Fibroblast of lung (primary cell): ENCODE data around the gene MCRS1. TPM values are rescaled to one million over a fixed set of nuclear protein-coding genes. Genes with fewer than 3 reads are reported as not detected.
A peak's percentile ranks its signal among the peaks of the same experiment; 100 is the strongest.

Source experiments
- DNase-seq, 2 donors: peaks; one replicate each; pipeline versions ENCODE4 v3.0.0 to v3.0.0-alpha.2; 2010; ENCODE audit warnings: low read depth in 2 of 2
- H2AFZ ChIP-seq: 2 replicates; pipeline ENCODE4 v1.5.1; 2012; ENCODE audit warnings: low read length, control low read depth, inconsistent platforms
- H3K27ac ChIP-seq: 2 replicates; pipeline ENCODE4 v1.5.1; 2011; ENCODE audit warnings: low read length, control low read depth; ENCODE audit not compliant: insufficient read depth
- H3K27me3 ChIP-seq: 2 replicates; pipeline ENCODE4 v1.5.1; 2011; ENCODE audit warnings: mild to moderate bottlenecking, low read length; ENCODE audit not compliant: control insufficient read depth, insufficient read depth
- H3K36me3 ChIP-seq: 2 replicates; pipeline ENCODE4 v1.5.1; 2011; ENCODE audit warnings: low read length; ENCODE audit not compliant: control insufficient read depth, insufficient read depth
- H3K4me1 ChIP-seq: 2 replicates; pipeline ENCODE4 v1.5.1; 2011; ENCODE audit warnings: low read length; ENCODE audit not compliant: control insufficient read depth, insufficient read depth; ENCODE audit errors: extremely low read depth
- H3K4me2 ChIP-seq: 2 replicates; pipeline ENCODE4 v1.5.1; 2011; ENCODE audit warnings: low read length, control low read depth; ENCODE audit not compliant: insufficient read depth; ENCODE audit errors: extremely low read depth
- H3K4me3 ChIP-seq, 4 experiments: fragments of 200-600 bp in 1 of 4; sonication (generic) in 1 of 4; replicated peaks in 1 of 4; 2 replicates each; pipeline ENCODE4 v1.5.1; 2011 to 2016; ENCODE audit warnings: low read length in 4 of 4, low read depth in 3 of 4, mild to moderate bottlenecking in 3 of 4, control low read depth in 2 of 4, inconsistent platforms in 1 of 4, mixed read lengths in 1 of 4; ENCODE audit not compliant: insufficient read depth in 1 of 4; ENCODE audit errors: control extremely low read depth in 1 of 4
- H3K79me2 ChIP-seq: 2 replicates; pipeline ENCODE4 v1.5.1; 2012; ENCODE audit warnings: mild to moderate bottlenecking, low read length, inconsistent platforms; ENCODE audit not compliant: control insufficient read depth, insufficient read depth
- H3K9ac ChIP-seq: 2 replicates; pipeline ENCODE4 v1.5.1; 2011; ENCODE audit warnings: mild to moderate bottlenecking, low read length, control low read depth; ENCODE audit not compliant: insufficient read depth
- H3K9me3 ChIP-seq: 2 replicates; pipeline ENCODE4 v1.5.1; 2012; ENCODE audit warnings: low read depth, low read length; ENCODE audit not compliant: control insufficient read depth, insufficient read depth
- H4K20me1 ChIP-seq: 2 replicates; pipeline ENCODE4 v1.5.1; 2011; ENCODE audit warnings: low read length; ENCODE audit not compliant: control insufficient read depth, insufficient read depth; ENCODE audit errors: extremely low read depth
- EZH2 ChIP-seq: IDR thresholded peaks from 2 replicates; pipeline ENCODE4 v1.5.1; 2012; ENCODE audit warnings: low read length, control low read depth, mild to moderate bottlenecking; ENCODE audit errors: missing control alignments
- polyA plus RNA-seq, 2 donors: library from polyadenylated mRNA; depleted of rRNA in 1 of 2; stranded (reverse) in 1 of 2; unstranded in 1 of 2; fragments of >200 nt; gene quantifications; 2 replicates each; pipeline ENCODE4 v1.2.1, GENCODE V29; 2011 to 2012; ENCODE audit warnings: missing spikeins in 1 of 2
- total RNA-seq: library from RNA; depleted of rRNA; stranded (reverse); fragments of >200 nt; gene quantifications from 2 replicates; pipeline ENCODE4 v1.2.1, GENCODE V29; 2014
- TF ChIP-seq, protein P1 (sequence below), 2 donors: IDR thresholded peaks in 1 of 2; conservative IDR thresholded peaks in 1 of 2; 1 replicate in 1 of 2; 2 replicates in 1 of 2; pipeline ENCODE4 v1.5.1; 2011 to 2012; ENCODE audit warnings: low read length in 2 of 2, control low read depth in 1 of 2, inconsistent platforms in 1 of 2, low read depth in 1 of 2, mild to moderate bottlenecking in 1 of 2

The MCRS1 gene
- total and polyA plus RNA-seq, 2 donors (not counting 1 experiment from before 2014, with no cell fraction given) = 51.1 to 52.2 TPM

- TF ChIP-seq EZH2 = peak; percentile 65
- TF ChIP-seq, protein P1, sequence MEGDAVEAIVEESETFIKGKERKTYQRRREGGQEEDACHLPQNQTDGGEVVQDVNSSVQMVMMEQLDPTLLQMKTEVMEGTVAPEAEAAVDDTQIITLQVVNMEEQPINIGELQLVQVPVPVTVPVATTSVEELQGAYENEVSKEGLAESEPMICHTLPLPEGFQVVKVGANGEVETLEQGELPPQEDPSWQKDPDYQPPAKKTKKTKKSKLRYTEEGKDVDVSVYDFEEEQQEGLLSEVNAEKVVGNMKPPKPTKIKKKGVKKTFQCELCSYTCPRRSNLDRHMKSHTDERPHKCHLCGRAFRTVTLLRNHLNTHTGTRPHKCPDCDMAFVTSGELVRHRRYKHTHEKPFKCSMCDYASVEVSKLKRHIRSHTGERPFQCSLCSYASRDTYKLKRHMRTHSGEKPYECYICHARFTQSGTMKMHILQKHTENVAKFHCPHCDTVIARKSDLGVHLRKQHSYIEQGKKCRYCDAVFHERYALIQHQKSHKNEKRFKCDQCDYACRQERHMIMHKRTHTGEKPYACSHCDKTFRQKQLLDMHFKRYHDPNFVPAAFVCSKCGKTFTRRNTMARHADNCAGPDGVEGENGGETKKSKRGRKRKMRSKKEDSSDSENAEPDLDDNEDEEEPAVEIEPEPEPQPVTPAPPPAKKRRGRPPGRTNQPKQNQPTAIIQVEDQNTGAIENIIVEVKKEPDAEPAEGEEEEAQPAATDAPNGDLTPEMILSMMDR (conservative IDR thresholded peaks at IDR 0.05 in 1 of 2, IDR thresholded peaks at IDR 0.05 in 1 of 2; ENCODE audit: low read depth in 1 of 2, low read length in 2 of 2) = peak; percentile 25 to 34
- Histone ChIP-seq H3K79me2 (no peaks in the 10 kb centered on the region), H2AFZ (peak overlapping the region; percentile 73), H3K27me3 (peaks cover 32% of the 10 kb centered on the region), H3K4me1 (no peaks in the 10 kb centered on the region), H3K4me3 (peak overlapping the region in 2 of 4 experiments; percentile 16 to 44), H3K4me2 (peak overlapping the region; percentile 83), H3K27ac (no peak overlapping the region), H3K9me3 (no peaks in the 10 kb centered on the region), H3K9ac (no peak overlapping the region), H3K36me3 (no peaks in the 10 kb centered on the region), H4K20me1 (no peaks in the 10 kb centered on the region)
- DNase-seq = peak; percentile 20 to 28
Measured at GRCh38 chr12:49548822-49549648, 18.9 kb downstream of the MCRS1 start.

DNA sequence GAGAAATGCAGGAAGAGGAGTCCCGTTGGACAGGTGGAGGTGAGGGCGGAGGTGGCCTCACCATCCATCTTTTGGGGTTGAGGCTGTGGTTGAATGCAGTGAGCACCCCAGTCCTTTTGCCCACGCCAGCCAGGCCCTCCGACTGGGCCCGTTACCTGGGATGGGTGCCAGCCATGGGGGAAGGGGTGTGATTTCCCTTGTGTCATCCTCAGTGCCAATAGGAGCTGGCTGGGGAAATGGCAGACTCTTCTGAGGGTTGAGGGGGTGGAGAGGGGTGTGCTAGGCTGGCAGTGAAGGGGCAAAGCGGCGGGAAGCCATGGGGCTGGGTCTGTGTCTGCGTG is 19.5 kb downstream of the MCRS1 start:
- H3K4me1 ChIP-seq = no peaks in the 10 kb centered on the region
- H2AFZ ChIP-seq = peak overlapping the region; percentile 73
- peaks cover 32% of the 10 kb centered on the region for H3K27me3 ChIP-seq
- H4K20me1 ChIP-seq = no peaks in the 10 kb centered on the region
- H3K4me3 ChIP-seq = peak overlapping the region in 1 of 4 experiments; percentile 44
- no peak overlapping the region for H3K9ac ChIP-seq
- DNase-seq = no peak
- H3K36me3 ChIP-seq = no peaks in the 10 kb centered on the region
- TF ChIP-seq, protein P1 (conservative IDR thresholded peaks at IDR 0.05 in 1 of 2, IDR thresholded peaks at IDR 0.05 in 1 of 2; ENCODE audit: low read depth in 1 of 2, low read length in 2 of 2) = no peak
- TF ChIP-seq EZH2 = no peak
- no peaks in the 10 kb centered on the region for H3K79me2 ChIP-seq
- H3K27ac ChIP-seq = no peak overlapping the region
- peak overlapping the region; percentile 83 for H3K4me2 ChIP-seq
- H3K9me3 ChIP-seq = no peaks in the 10 kb centered on the region

DNA sequence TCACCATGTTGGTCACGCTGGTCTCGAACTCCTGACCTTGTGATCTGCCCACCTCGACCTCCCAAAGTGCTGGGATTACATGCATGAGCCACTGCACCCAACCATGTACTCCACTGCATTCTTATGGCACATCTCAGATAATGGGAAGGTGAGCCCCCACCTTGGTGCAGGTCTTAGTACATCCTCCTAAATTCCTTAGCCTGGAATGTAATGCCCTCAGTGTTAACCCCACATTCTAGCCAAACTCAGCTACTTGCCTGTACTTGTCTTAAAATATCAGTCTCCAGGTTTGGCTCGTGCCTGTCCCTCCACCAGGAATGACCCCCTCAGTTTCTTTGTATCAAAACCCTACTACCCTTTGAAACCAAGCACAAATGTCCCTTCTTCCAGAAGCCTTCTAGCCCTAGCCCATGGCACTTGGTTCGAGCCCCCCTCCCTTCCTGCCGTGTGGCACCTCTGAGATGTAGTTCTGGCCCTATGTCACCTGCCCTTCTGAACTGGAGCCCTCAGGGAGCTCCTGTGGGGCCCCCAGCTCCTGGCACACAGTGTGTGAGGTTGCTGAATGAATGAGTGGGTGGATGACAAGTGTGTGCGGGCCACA is 20.8 kb downstream of the MCRS1 start:
- Histone ChIP-seq H3K27ac (no peak overlapping the region), H3K36me3 (no peaks in the 10 kb centered on the region), H3K4me3 (no peak overlapping the region), H3K9me3 (no peaks in the 10 kb centered on the region), H4K20me1 (no peaks in the 10 kb centered on the region), H3K79me2 (no peaks in the 10 kb centered on the region), H3K4me1 (no peaks in the 10 kb centered on the region), H3K4me2 (no peak overlapping the region), H3K9ac (no peak overlapping the region), H2AFZ (no peak overlapping the region), H3K27me3 (peaks cover 29% of the 10 kb centered on the region)
- TF ChIP-seq EZH2 = no peak
- TF ChIP-seq, protein P1 (conservative IDR thresholded peaks at IDR 0.05 in 1 of 2, IDR thresholded peaks at IDR 0.05 in 1 of 2; ENCODE audit: low read depth in 1 of 2, low read length in 2 of 2) = no peak
- DNase-seq = no peak
